HepG2 (cell line): ENCODE data around the gene SGCE. TPM values are rescaled to one million over a fixed set of nuclear protein-coding genes. Genes with fewer than 3 reads are reported as not detected.

Experiments used
- AKAP8 ChIP-seq: sonication (generic); formaldehyde crosslinking; IDR thresholded peaks from 2 replicates; pipeline ENCODE4 v1.5.1; 2020; ENCODE audit warnings: mild to moderate bottlenecking, missing genetic modification reagents
- ATF4 ChIP-seq, 2 experiments: fragments of 450-650 bp in 1 of 2; sonication (generic) in 1 of 2; formaldehyde crosslinking; IDR thresholded peaks; 2 replicates each; pipeline versions ENCODE4 v1.5.0 to v1.8.0; 2020 to 2022; ENCODE audit warnings: mild to moderate bottlenecking in 1 of 2, missing genetic modification reagents in 1 of 2
- CEBPG ChIP-seq: IDR thresholded peaks from 2 replicates; pipeline ENCODE4 v1.6.1; 2016
- DNMT3B ChIP-seq: conservative IDR thresholded peaks from 2 replicates; pipeline ENCODE4 v1.6.1; 2016; ENCODE audit warnings: missing biosample characterization, control low read depth
- DPF2 ChIP-seq: sonication (generic); formaldehyde crosslinking; IDR thresholded peaks from 2 replicates; pipeline ENCODE4 v1.4.0; 2020; ENCODE audit warnings: mild to moderate bottlenecking, low read depth, missing genetic modification reagents, borderline replicate concordance
- EHMT2 ChIP-seq: fragments of 200-600 bp; sonication (generic); IDR thresholded peaks from 2 replicates; pipeline ENCODE4 v1.7.0; 2017; ENCODE audit warnings: antibody characterized with exemption, low read depth, low read length, borderline replicate concordance
- FOXJ3 ChIP-seq: sonication (generic); formaldehyde crosslinking; IDR thresholded peaks from 2 replicates; pipeline ENCODE4 v1.4.0; 2020; ENCODE audit warnings: missing genetic modification reagents, mild to moderate bottlenecking, borderline replicate concordance
- FOXO1 ChIP-seq: sonication (generic); formaldehyde crosslinking; IDR thresholded peaks from 2 replicates; pipeline ENCODE4 v1.4.0; 2020; ENCODE audit warnings: missing genetic modification reagents
- FOXP4 ChIP-seq: sonication (generic); formaldehyde crosslinking; IDR thresholded peaks from 2 replicates; pipeline ENCODE4 v1.4.0; 2020; ENCODE audit warnings: missing genetic modification reagents
- GFI1 ChIP-seq: sonication (generic); formaldehyde crosslinking; IDR thresholded peaks from 2 replicates; pipeline ENCODE4 v1.5.0; 2020; ENCODE audit warnings: missing genetic modification reagents, mild to moderate bottlenecking, borderline replicate concordance
- HMGA1 ChIP-seq: sonication (generic); formaldehyde crosslinking; conservative IDR thresholded peaks from 2 replicates; pipeline ENCODE4 v1.4.0; 2020; ENCODE audit warnings: missing genetic modification reagents
- HOXA3 ChIP-seq: sonication (generic); formaldehyde crosslinking; IDR thresholded peaks from 2 replicates; pipeline ENCODE4 v1.5.0; 2020; ENCODE audit warnings: missing genetic modification reagents
- IRF2 ChIP-seq: IDR thresholded peaks from 2 replicates; pipeline ENCODE4 v1.6.1; 2018; ENCODE audit warnings: missing genetic modification reagents, missing compliant biosample characterization
- KDM6A ChIP-seq: IDR thresholded peaks from 2 replicates; pipeline ENCODE4 v1.6.1; 2016; ENCODE audit warnings: low read depth
- KLF12 ChIP-seq: sonication (generic); formaldehyde crosslinking; IDR thresholded peaks from 2 replicates; pipeline ENCODE4 v1.4.0; 2020; ENCODE audit warnings: missing genetic modification reagents, borderline replicate concordance
- MIER3 ChIP-seq: IDR thresholded peaks from 2 replicates; pipeline ENCODE4 v1.6.1; 2016; ENCODE audit warnings: missing compliant biosample characterization, borderline replicate concordance
- NR2F1 ChIP-seq, 2 experiments: fragments of 450-650 bp in 1 of 2; formaldehyde crosslinking in 1 of 2; IDR thresholded peaks; 2 replicates each; pipeline versions ENCODE4 v1.5.0 to v1.6.1; 2016 to 2020; ENCODE audit warnings: mild to moderate bottlenecking in 1 of 2, missing compliant biosample characterization in 1 of 2, missing genetic modification reagents in 1 of 2, moderate library complexity in 1 of 2
- NR2F6 ChIP-seq, 2 experiments: IDR thresholded peaks; 2 replicates each; pipeline ENCODE4 v1.6.1; 2016; ENCODE audit warnings: antibody characterized with exemption in 1 of 2, mild to moderate bottlenecking in 1 of 2
- ZFP36L1 ChIP-seq: sonication (generic); formaldehyde crosslinking; IDR thresholded peaks from 2 replicates; pipeline ENCODE4 v1.8.0; 2022; ENCODE audit warnings: mild to moderate bottlenecking, missing genetic modification reagents, moderate library complexity
- ZNF614 ChIP-seq: IDR thresholded peaks from 2 replicates; pipeline ENCODE4 v1.6.1; 2018; ENCODE audit warnings: missing biosample characterization, missing genetic modification reagents, inconsistent platforms, borderline replicate concordance
- polyA plus RNA-seq, 8 experiments: library from polyadenylated mRNA; depleted of rRNA in 3 of 8; stranded (reverse) in 7 of 8; unstranded in 1 of 8; fragments of >200 nt; fragmentation: Illumina TruSeq in 4 of 8; extraction: Trizol in 4 of 8; gene quantifications; 2 replicates each; pipeline versions ENCODE4 v1.2.1 to v1.2.3, GENCODE V29; 2011 to 2016; ENCODE audit warnings: low read depth in 4 of 8, missing spikeins in 1 of 8, mixed read lengths in 1 of 8; ENCODE audit not compliant: insufficient read depth in 1 of 8
- total RNA-seq, 5 experiments: library from RNA; depleted of rRNA; stranded (reverse); fragments of >200 nt; fragmentation: Illumina TruSeq; extraction: Trizol; gene quantifications; 2 replicates each; pipeline ENCODE4 v1.2.3, GENCODE V29; 2016; ENCODE audit warnings: low read depth in 1 of 5
- TF ChIP-seq, protein P1 (sequence below): sonication (generic); formaldehyde crosslinking; IDR thresholded peaks from 2 replicates; pipeline ENCODE4 v1.5.0; 2020; ENCODE audit warnings: mild to moderate bottlenecking, missing genetic modification reagents, borderline replicate concordance
- TF ChIP-seq, protein P2 (sequence below): sonication (generic); formaldehyde crosslinking; IDR thresholded peaks from 2 replicates; pipeline ENCODE4 v1.4.0; 2020; ENCODE audit warnings: missing genetic modification reagents

The SGCE gene
- total and polyA plus RNA-seq, 2 of the 13 experiments (the other 11 are each of a cell fraction or from before 2014, with no cell fraction given) = 52.3 to 71.1 TPM

DNA sequence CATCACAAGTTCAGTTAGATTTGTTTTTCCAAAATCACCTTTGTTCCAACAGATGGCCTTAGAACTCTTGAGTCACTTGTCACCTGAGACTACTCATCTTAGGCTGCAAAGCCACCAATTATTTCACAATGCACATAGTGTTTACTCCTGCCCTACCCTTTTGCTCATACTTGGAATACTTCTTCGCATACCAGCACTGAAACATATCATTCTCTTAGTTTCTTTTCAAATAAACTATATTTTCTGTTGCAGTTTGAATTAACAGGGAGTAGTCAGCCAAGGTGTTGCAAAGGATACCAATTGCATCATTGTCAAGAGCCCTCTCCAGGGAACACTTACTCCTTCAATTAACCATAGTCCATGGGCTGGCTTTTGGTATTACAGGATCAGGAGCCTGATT lies 75.3 kb downstream of the SGCE start (continued):
- TF ChIP-seq FOXP4 (peak; percentile 89), EHMT2 (peak; percentile 74; the same call in 1 of the 2 replicates), FOXJ3 (CRISPR knock-in tag) (peak; percentile 95), KDM6A (CRISPR knock-in tag) (0 out of 2 replicates have a peak, but pooled peaks have one; percentile 47), FOXO1 (CRISPR knock-in tag) (peak; percentile 94), DPF2 (peak; percentile 59; the same call in 1 of the 2 replicates), ZNF614 (CRISPR knock-in tag) (peak; percentile 91), ZFP36L1 (no peak), HOXA3 (CRISPR knock-in tag) (0 out of 2 replicates have a peak, but pooled peaks have one; percentile 24), MIER3 (peak; percentile 48; the same call in 1 of the 2 replicates), AKAP8 (CRISPR knock-in tag) (no peak), NR2F1 (CRISPR knock-in tag; IDR thresholded peaks at IDR 0.05) (peak; percentile 25 to 58; a peak in 1 of 4 replicates), KLF12 (no peak), GFI1 (peak; percentile 50), NR2F6 (IDR thresholded peaks at IDR 0.05) (peak; percentile 69; the same call in 1 of the 2 replicates), NR2F6 (CRISPR knock-in tag; IDR thresholded peaks at IDR 0.05) (peak; percentile 67; the same call in 1 of the 2 replicates), ATF4 (CRISPR knock-in tag; IDR thresholded peaks at IDR 0.05) (peak in 1 of 2 experiments; percentile 79; a peak in 2 of 4 replicates), IRF2 (peak; percentile 74), HMGA1 (CRISPR knock-in tag) (no peak), DNMT3B (CRISPR knock-in tag) (peak; percentile 61; the same call in 1 of the 2 replicates), CEBPG (CRISPR knock-in tag) (peak; percentile 95)
- TF ChIP-seq, protein P1, sequence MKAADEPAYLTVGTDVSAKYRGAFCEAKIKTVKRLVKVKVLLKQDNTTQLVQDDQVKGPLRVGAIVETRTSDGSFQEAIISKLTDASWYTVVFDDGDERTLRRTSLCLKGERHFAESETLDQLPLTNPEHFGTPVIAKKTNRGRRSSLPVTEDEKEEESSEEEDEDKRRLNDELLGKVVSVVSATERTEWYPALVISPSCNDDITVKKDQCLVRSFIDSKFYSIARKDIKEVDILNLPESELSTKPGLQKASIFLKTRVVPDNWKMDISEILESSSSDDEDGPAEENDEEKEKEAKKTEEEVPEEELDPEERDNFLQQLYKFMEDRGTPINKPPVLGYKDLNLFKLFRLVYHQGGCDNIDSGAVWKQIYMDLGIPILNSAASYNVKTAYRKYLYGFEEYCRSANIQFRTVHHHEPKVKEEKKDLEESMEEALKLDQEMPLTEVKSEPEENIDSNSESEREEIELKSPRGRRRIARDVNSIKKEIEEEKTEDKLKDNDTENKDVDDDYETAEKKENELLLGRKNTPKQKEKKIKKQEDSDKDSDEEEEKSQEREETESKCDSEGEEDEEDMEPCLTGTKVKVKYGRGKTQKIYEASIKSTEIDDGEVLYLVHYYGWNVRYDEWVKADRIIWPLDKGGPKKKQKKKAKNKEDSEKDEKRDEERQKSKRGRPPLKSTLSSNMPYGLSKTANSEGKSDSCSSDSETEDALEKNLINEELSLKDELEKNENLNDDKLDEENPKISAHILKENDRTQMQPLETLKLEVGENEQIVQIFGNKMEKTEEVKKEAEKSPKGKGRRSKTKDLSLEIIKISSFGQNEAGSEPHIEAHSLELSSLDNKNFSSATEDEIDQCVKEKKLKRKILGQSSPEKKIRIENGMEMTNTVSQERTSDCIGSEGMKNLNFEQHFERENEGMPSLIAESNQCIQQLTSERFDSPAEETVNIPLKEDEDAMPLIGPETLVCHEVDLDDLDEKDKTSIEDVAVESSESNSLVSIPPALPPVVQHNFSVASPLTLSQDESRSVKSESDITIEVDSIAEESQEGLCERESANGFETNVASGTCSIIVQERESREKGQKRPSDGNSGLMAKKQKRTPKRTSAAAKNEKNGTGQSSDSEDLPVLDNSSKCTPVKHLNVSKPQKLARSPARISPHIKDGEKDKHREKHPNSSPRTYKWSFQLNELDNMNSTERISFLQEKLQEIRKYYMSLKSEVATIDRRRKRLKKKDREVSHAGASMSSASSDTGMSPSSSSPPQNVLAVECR = no peak
- TF ChIP-seq, protein P2, sequence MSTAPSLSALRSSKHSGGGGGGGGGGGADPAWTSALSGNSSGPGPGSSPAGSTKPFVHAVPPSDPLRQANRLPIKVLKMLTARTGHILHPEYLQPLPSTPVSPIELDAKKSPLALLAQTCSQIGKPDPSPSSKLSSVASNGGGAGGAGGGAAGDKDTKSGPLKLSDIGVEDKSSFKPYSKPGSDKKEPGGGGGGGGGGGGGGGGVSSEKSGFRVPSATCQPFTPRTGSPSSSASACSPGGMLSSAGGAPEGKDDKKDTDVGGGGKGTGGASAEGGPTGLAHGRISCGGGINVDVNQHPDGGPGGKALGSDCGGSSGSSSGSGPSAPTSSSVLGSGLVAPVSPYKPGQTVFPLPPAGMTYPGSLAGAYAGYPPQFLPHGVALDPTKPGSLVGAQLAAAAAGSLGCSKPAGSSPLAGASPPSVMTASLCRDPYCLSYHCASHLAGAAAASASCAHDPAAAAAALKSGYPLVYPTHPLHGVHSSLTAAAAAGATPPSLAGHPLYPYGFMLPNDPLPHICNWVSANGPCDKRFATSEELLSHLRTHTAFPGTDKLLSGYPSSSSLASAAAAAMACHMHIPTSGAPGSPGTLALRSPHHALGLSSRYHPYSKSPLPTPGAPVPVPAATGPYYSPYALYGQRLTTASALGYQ (CRISPR knock-in tag) = 0 out of 2 replicates have a peak, but pooled peaks have one; percentile 34
